Ascending aorta (tissue), 2 donors: Measurements from ENCODE around the gene SPEM3. TPM values are rescaled to one million over a fixed set of nuclear protein-coding genes. Genes with fewer than 3 reads are reported as not detected.
A peak's percentile ranks its signal among the peaks of the same experiment; 100 is the strongest.

ENCODE experiments used
- DNase-seq, 2 donors: peaks; one replicate each; pipeline ENCODE4 v3.0.0-alpha.2; 2019; ENCODE audit warnings: low spot score in 2 of 2
- H3K27ac ChIP-seq, 2 donors: fragments of 200-600 bp; sonication (generic); one replicate each; pipeline ENCODE4 v1.5.1; 2016 to 2017; ENCODE audit warnings: mild to moderate bottlenecking in 1 of 2
- H3K27me3 ChIP-seq: fragments of 200-600 bp; sonication (generic); one replicate; pipeline ENCODE4 v1.5.1; 2017
- H3K36me3 ChIP-seq, 2 donors: fragments of 200-600 bp; sonication (generic); one replicate each; pipeline ENCODE4 v1.5.1; 2016
- H3K4me1 ChIP-seq, 2 donors: fragments of 200-600 bp; sonication (generic); one replicate each; pipeline ENCODE4 v1.5.1; 2016 to 2017; ENCODE audit warnings: mild to moderate bottlenecking in 1 of 2
- H3K4me3 ChIP-seq, 2 donors: fragments of 200-600 bp; sonication (generic); one replicate each; pipeline ENCODE4 v1.5.1; 2016 to 2017; ENCODE audit warnings: mild to moderate bottlenecking in 1 of 2
- H3K9me3 ChIP-seq, 2 donors: fragments of 200-600 bp; sonication (generic); one replicate each; pipeline ENCODE4 v1.5.1; 2016
- CTCF ChIP-seq, 3 experiments: fragments of 200-600 bp in 2 of 3; fragments of 450-650 bp in 1 of 3; sonication (generic) in 2 of 3; IDR thresholded peaks; one replicate each; pipeline ENCODE4 v1.5.1; 2016 to 2019; ENCODE audit warnings: antibody characterized with exemption in 3 of 3, mild to moderate bottlenecking in 1 of 3, moderate library complexity in 1 of 3
- intact Hi-C: fragments of 100-400 bp; cut with DNase I; formaldehyde crosslinking; loops from one replicate; pipeline ENCODE4 v1.15.1; 2023
- total RNA-seq: library from RNA; depleted of rRNA; stranded (reverse); fragments of >200 nt; gene quantifications from one replicate; pipeline ENCODE4 v1.1.0, GENCODE V29; 2016

Gene SPEM3
- total RNA-seq, 1 donor from 2014 or later = not detected

GRCh38 chr17:7383371-7383741, 45.3 kb upstream of the SPEM3 start:
- DNase-seq = no peak
- no peaks in the 10 kb centered on the region for H3K27me3 ChIP-seq
- H3K27ac ChIP-seq = no peak overlapping the region
- intact Hi-C loops = no loop called here
- peaks cover 4 to 20% of the 10 kb centered on the region in 2 donors for H3K4me1 ChIP-seq
- H3K4me3 ChIP-seq = peak overlapping the region in 1 of 2 donors; percentile 65
- peaks cover under 1 to 4% of the 10 kb centered on the region in 2 donors for H3K36me3 ChIP-seq
- no peak for TF ChIP-seq CTCF (IDR thresholded peaks at IDR 0.05)
- no peaks in the 10 kb centered on the region for H3K9me3 ChIP-seq

DNA sequence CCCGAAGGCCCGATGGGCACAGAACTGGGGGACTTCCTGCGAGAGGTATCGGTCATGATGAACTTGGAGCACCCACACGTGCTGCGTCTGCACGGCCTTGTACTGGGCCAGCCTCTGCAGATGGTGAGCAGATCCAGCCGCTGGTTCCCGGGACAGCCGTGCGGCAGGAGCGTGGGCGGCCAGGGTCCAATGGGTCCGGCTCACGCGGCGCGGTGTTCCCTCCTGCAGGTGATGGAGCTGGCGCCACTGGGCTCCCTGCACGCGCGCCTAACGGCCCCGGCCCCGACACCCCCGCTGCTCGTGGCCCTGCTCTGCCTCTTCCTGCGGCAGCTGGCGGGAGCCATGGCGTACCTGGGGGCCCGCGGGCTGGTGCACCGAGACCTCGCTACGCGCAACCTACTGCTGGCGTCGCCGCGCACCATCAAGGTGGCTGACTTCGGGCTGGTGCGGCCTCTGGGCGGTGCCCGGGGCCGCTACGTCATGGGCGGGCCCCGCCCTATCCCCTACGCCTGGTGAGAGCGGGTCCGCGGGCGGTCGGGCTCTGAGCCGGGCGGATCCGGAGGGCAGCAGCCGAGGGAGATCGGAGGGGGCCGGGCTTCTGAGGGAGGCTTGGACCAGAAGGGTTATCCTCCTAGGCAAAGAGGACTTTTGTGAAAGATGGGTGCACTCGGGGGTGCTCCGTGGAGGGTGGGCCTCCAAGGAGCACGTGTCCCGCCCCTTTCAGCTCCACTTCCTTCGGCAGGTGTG, 44.7 kb upstream of the SPEM3 start:
- H3K27me3 ChIP-seq = no peaks in the 10 kb centered on the region
- no peak for TF ChIP-seq CTCF (IDR thresholded peaks at IDR 0.05)
- H3K4me3 ChIP-seq = peak overlapping the region; percentile 45 to 65
- H3K36me3 ChIP-seq = peaks cover 4 to 10% of the 10 kb centered on the region in 2 donors
- peak overlapping the region; percentile 29 to 54 for H3K27ac ChIP-seq
- DNase-seq = no peak
- no peaks in the 10 kb centered on the region for H3K9me3 ChIP-seq
- H3K4me1 ChIP-seq = peaks cover 4 to 20% of the 10 kb centered on the region in 2 donors
- intact Hi-C loops = no loop called here

DNA sequence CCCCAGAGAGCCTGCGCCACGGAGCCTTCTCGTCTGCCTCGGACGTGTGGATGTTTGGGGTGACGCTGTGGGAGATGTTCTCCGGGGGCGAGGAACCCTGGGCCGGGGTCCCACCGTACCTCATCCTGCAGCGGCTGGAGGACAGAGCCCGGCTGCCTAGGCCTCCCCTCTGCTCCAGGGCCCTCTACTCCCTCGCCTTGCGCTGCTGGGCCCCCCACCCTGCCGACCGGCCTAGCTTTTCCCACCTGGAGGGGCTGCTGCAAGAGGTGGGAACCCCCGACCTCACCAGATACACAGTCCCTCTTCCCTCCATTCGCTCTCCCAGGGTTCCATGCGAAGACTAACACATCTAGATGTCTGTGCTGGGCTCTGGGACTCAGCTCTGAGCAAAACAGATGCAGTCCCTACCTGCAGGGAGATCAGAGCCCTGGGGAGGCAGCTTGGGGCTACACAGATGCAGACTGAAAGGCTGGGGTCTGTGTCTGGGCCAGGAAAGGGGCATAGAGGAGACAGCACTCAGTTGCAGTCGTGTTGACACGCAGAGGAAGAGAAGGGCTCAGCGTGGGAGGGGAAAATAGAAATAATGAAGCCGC, 44.1 kb upstream of the SPEM3 start:
- intact Hi-C loops = no loop called here
- Histone ChIP-seq H3K4me1 (peaks cover 4 to 20% of the 10 kb centered on the region in 2 donors), H3K4me3 (peak overlapping the region in 1 of 2 donors; percentile 65), H3K27ac (peak overlapping the region; percentile 29 to 54), H3K27me3 (no peaks in the 10 kb centered on the region), H3K9me3 (no peaks in the 10 kb centered on the region), H3K36me3 (peaks cover 9 to 17% of the 10 kb centered on the region in 2 donors)
- no peak for TF ChIP-seq CTCF (IDR thresholded peaks at IDR 0.05)
- DNase-seq = no peak

GRCh38 chr17:7388856-7389255, 39.8 kb upstream of the SPEM3 start:
- H3K4me1 ChIP-seq = peaks cover 5 to 12% of the 10 kb centered on the region in 2 donors
- H3K36me3 ChIP-seq = peaks cover 17 to 41% of the 10 kb centered on the region in 2 donors
- no peak for TF ChIP-seq CTCF (IDR thresholded peaks at IDR 0.05)
- DNase-seq = no peak
- no peaks in the 10 kb centered on the region for H3K9me3 ChIP-seq
- intact Hi-C loops = no loop called here
- H3K4me3 ChIP-seq = no peak overlapping the region
- no peaks in the 10 kb centered on the region for H3K27me3 ChIP-seq
- no peak overlapping the region for H3K27ac ChIP-seq

GRCh38 chr17:7389924-7390910, 38.4 kb upstream of the SPEM3 start:
- Histone ChIP-seq H3K36me3 (peaks cover 17 to 41% of the 10 kb centered on the region in 2 donors), H3K9me3 (no peaks in the 10 kb centered on the region), H3K4me1 (peaks cover 5 to 12% of the 10 kb centered on the region in 2 donors), H3K4me3 (no peak overlapping the region), H3K27ac (no peak overlapping the region), H3K27me3 (no peaks in the 10 kb centered on the region)
- intact Hi-C loops = no loop called here
- no peak for DNase-seq
- TF ChIP-seq CTCF (IDR thresholded peaks at IDR 0.05) = no peak
